Kidney (tissue), 14 donors: Measurements from ENCODE around the gene CCDC3. TPM values are rescaled to one million over a fixed set of nuclear protein-coding genes. Genes with fewer than 3 reads are reported as not detected.

Source experiments
- DNase-seq, 5 donors: peaks; one replicate each; pipeline ENCODE4 v3.0.0-alpha.2; 2013 to 2020
- FAIRE-seq: peaks from 2 replicates; lab custom pipeline; 2012; peaks lifted over from hg19 to GRCh38; lab: Jason Lieb, UNC
- H3K27ac ChIP-seq, 2 donors: one replicate each; pipeline ENCODE4 v1.7.0; 2013; ENCODE audit warnings: low read depth in 2 of 2, low read length in 2 of 2, inconsistent platforms in 1 of 2
- H3K27me3 ChIP-seq: one replicate; pipeline ENCODE4 v1.7.1; 2013; ENCODE audit warnings: low read length, inconsistent platforms; ENCODE audit not compliant: control insufficient read depth, insufficient read depth
- H3K36me3 ChIP-seq, 3 donors: one replicate each; pipeline versions ENCODE4 v1.7.0 to v1.7.1; 2013; ENCODE audit warnings: low read length in 3 of 3, control low read depth in 1 of 3, inconsistent platforms in 1 of 3; ENCODE audit not compliant: insufficient read depth in 3 of 3, control insufficient read depth in 2 of 3
- H3K4me1 ChIP-seq, 3 donors: one replicate each; pipeline versions ENCODE4 v1.7.0 to v1.7.1; 2013; ENCODE audit warnings: low read length in 3 of 3, inconsistent platforms in 1 of 3, low read depth in 1 of 3; ENCODE audit not compliant: control insufficient read depth in 2 of 3, insufficient read depth in 2 of 3
- H3K4me3 ChIP-seq, 3 donors: one replicate each; pipeline versions ENCODE4 v1.7.0 to v1.8.1; 2013; ENCODE audit warnings: low read length in 3 of 3, control low read depth in 1 of 3, inconsistent platforms in 1 of 3
- H3K9ac ChIP-seq, 3 donors: one replicate each; pipeline versions ENCODE4 v1.7.0 to v1.7.1; 2013; ENCODE audit warnings: low read length in 3 of 3, control low read depth in 1 of 3, inconsistent platforms in 1 of 3
- H3K9me3 ChIP-seq, 3 donors: one replicate each; pipeline versions ENCODE4 v1.7.0 to v1.7.1; 2013; ENCODE audit warnings: low read length in 3 of 3, control low read depth in 1 of 3, inconsistent platforms in 1 of 3; ENCODE audit not compliant: control insufficient read depth in 2 of 3, insufficient read depth in 1 of 3
- intact Hi-C: fragments of 100-400 bp; cut with DNase I; formaldehyde crosslinking; loops from one replicate; pipeline ENCODE4 v1.11.1; 2022
- polyA plus RNA-seq: library from polyadenylated mRNA; stranded (reverse); fragments of 350-450 nt; fragmentation: Illumina TruSeq; extraction: RNeasy Lipid Tissue Mini Kit (QIAGEN cat#74804); gene quantifications from one replicate; pipeline ENCODE4 v1.2.3, GENCODE V29; 2014; ENCODE audit warnings: low read depth, low replicate concordance; ENCODE audit not compliant: insufficient read depth
- total RNA-seq: library from RNA; stranded (reverse); fragmentation: NEBNext Ultra II Directional; extraction: Animal tissue kit (Norgen Biotek cat#: 25700); gene quantifications from one replicate; pipeline ENCODE4 v1.2.1, GENCODE V29; 2021
- TF ChIP-seq, protein P1 (sequence below): IDR thresholded peaks from 3 replicates; pipeline ENCODE4 v1.5.1; 2012; ENCODE audit warnings: mild to moderate bottlenecking, moderate library complexity, borderline replicate concordance; ENCODE audit not compliant: insufficient read depth; ENCODE audit errors: extremely low read depth
- donor health status: control.
- donor health status: control.
- donor health status: control.
- donor health status: control.
- donor health status: control.
- donor health status: DM: yes; HTN: yes; CAD: no.
- donor health status: Normal renal cell carcinoma (clear cell type).

The CCDC3 gene
- total and polyA plus RNA-seq, 2 donors from 2014 or later, result 9.7 to 33.5 TPM

DNA sequence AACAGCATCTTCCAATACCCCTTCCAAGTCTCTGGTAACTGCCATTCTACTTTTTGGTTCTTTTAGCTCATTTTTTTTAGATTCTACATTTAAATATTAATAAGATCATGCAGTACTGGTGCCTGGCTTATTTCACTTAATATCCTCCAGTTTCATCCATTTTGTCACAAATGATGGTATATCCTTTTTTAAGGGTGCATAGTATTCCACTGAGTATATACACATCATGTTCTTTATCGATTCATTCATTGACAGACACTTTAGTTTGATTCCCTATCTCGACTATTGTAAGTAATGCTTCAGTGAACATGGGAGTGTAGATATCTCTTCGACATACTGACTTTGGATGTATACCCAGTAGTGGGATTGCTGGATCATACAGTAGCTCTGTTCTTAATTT is 89.7 kb downstream of the CCDC3 start:
- H3K36me3 ChIP-seq, result no peaks in the 10 kb centered on the region
- no peak overlapping the region for H3K4me3 ChIP-seq
- no peaks in the 10 kb centered on the region for H3K9me3 ChIP-seq
- H3K27me3 ChIP-seq, result no peaks in the 10 kb centered on the region
- intact Hi-C loops, result no loop called here
- DNase-seq (no peak), FAIRE-seq (no peak)
- H3K27ac ChIP-seq, result no peak overlapping the region
- no peak overlapping the region for H3K9ac ChIP-seq
- H3K4me1 ChIP-seq, result no peaks in the 10 kb centered on the region
- TF ChIP-seq, protein P1, sequence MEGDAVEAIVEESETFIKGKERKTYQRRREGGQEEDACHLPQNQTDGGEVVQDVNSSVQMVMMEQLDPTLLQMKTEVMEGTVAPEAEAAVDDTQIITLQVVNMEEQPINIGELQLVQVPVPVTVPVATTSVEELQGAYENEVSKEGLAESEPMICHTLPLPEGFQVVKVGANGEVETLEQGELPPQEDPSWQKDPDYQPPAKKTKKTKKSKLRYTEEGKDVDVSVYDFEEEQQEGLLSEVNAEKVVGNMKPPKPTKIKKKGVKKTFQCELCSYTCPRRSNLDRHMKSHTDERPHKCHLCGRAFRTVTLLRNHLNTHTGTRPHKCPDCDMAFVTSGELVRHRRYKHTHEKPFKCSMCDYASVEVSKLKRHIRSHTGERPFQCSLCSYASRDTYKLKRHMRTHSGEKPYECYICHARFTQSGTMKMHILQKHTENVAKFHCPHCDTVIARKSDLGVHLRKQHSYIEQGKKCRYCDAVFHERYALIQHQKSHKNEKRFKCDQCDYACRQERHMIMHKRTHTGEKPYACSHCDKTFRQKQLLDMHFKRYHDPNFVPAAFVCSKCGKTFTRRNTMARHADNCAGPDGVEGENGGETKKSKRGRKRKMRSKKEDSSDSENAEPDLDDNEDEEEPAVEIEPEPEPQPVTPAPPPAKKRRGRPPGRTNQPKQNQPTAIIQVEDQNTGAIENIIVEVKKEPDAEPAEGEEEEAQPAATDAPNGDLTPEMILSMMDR, result no peak

DNA sequence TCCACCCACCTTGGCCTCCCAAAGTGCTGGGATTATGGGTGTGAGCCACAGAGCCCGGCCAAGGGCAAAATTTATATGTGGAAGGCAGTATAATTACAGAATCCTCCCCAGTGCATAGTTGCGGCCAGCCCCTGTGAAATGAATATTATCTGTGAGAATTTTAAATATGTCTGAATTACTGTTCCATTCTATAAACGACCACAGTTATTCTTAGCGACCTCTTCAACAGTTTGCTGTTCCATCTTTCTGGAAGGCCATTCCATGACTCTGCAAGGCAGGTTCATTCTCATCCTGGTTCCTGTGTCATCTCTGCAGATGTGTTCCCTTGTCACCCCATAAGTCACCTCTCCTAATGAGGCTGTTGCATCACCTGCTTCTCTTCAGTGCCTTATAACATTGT is 90.7 kb downstream of the CCDC3 start:
- H3K4me1 ChIP-seq, result no peaks in the 10 kb centered on the region
- DNase-seq (no peak), FAIRE-seq (no peak)
- TF ChIP-seq, protein P1, result no peak
- H3K9ac ChIP-seq, result no peak overlapping the region
- H3K27me3 ChIP-seq, result no peaks in the 10 kb centered on the region
- intact Hi-C loops, result no loop called here
- no peak overlapping the region for H3K4me3 ChIP-seq
- no peak overlapping the region for H3K27ac ChIP-seq
- no peaks in the 10 kb centered on the region for H3K36me3 ChIP-seq
- no peaks in the 10 kb centered on the region for H3K9me3 ChIP-seq

DNA sequence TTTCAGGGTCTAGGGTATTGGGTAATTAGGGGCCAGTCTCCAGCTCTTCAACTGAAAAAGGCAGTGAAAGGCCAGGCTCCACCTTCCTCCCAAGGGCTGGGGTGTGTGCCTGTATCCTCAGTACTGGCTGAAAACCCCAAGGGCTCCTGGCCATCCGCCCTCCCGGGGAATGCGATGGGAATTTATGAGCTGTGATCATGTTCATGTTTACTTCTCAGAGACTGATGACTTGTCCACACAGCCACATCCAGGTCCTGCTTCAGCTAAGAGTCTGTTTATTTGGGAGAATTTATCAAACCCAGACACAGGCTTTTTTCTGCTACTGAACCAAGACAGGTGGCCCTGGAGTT is 91.7 kb downstream of the CCDC3 start:
- no peaks in the 10 kb centered on the region for H3K36me3 ChIP-seq
- FAIRE-seq, result no peak
- TF ChIP-seq, protein P1, result no peak
- no peak overlapping the region for H3K4me3 ChIP-seq
- intact Hi-C loops, result no loop called here
- H3K9me3 ChIP-seq, result no peaks in the 10 kb centered on the region
- no peak overlapping the region for H3K27ac ChIP-seq
- H3K27me3 ChIP-seq, result no peaks in the 10 kb centered on the region
- H3K9ac ChIP-seq, result no peak overlapping the region
- H3K4me1 ChIP-seq, result no peaks in the 10 kb centered on the region
- peak in 3 of 5 donors; percentile 65 to 67 (median 65) for DNase-seq

DNA sequence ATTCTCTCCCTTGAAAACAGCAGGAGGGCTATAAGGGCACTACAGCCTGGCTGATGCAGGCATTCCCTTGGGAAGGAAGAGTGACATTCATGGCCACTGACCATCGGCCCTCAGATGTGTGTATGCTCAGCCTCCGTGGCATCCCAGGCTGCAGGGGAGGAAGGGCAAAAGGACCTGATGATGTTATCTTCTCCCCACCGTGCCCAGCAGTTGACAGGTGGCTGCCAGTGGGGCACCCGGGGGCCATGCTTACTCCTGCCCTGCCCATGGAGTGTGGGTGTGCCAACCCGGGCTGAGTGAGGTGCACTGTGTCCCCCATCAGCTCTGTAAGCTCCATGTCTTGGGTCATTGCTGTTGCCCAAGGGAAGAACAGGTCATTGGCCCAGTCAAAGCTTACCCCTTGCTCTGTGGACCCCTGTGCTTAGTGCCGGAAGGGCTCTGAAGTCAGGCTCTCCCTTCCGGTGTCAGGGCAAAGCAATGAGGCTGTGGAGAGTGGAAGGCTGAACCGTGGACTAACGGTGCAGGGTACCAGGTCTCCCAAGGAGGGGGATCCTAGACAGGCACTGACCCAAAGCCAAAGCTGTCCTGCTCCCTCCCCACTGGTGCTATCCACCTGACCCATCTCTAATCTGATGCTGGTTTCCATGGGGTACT is 92.2 kb downstream of the CCDC3 start:
- intact Hi-C loops, result no loop called here
- Histone ChIP-seq H3K4me3 (no peak overlapping the region), H3K27me3 (no peaks in the 10 kb centered on the region), H3K27ac (no peak overlapping the region), H3K36me3 (no peaks in the 10 kb centered on the region), H3K9ac (no peak overlapping the region), H3K9me3 (no peaks in the 10 kb centered on the region), H3K4me1 (no peaks in the 10 kb centered on the region)
- TF ChIP-seq, protein P1, result no peak
- DNase-seq (no peak), FAIRE-seq (no peak)
